GM06990 (cell line): ENCODE data around the gene BCAT1.

ENCODE experiments used
- DNase-seq: peaks from one replicate; pipeline ENCODE4 v3.0.0-alpha.2; 2011; ENCODE audit not compliant: insufficient read length; ENCODE audit errors: extremely low read depth
- H3K27me3 ChIP-seq: replicated peaks from 2 replicates; pipeline ENCODE4 v1.6.0; 2011; ENCODE audit warnings: low read length; ENCODE audit not compliant: control insufficient read depth, insufficient read depth
- H3K36me3 ChIP-seq: 2 replicates; pipeline ENCODE4 v1.5.1; 2011; ENCODE audit warnings: low read length; ENCODE audit not compliant: control insufficient read depth, insufficient read depth
- H3K4me3 ChIP-seq: replicated peaks from 2 replicates; pipeline ENCODE4 v1.5.1; 2011; ENCODE audit warnings: low read depth, mild to moderate bottlenecking, control low read depth, low read length
- TF ChIP-seq, protein P1 (sequence below): IDR thresholded peaks from 2 replicates; pipeline ENCODE4 v1.5.1; 2011; ENCODE audit warnings: low read length, control low read depth, mild to moderate bottlenecking, inconsistent platforms; ENCODE audit not compliant: insufficient read depth, poor library complexity, severe bottlenecking

BCAT1 gene

DNA sequence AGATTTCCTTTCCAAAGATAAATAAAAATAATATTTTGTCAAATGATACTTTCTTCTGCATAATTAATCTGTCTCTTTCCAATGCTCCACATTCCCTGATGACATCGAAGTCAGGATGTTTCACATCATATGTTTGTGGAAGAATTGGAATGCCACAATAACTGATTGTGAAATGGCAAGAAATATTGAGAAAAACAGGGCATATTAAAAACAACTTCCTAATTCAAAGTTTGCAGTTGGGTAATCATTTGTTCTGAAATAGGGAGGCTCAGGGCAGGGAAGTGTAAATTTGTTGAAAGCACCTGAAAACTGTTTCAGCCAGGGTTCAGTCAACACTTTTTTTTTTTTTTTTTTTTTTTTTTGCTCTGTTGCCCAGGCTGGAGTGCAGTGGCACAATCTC, 50.7 kb downstream of the BCAT1 start:
- Histone ChIP-seq H3K4me3 (no peak overlapping the region), H3K36me3 (no peaks in the 10 kb centered on the region), H3K27me3 (no peaks in the 10 kb centered on the region)
- DNase-seq: no peak
- TF ChIP-seq, protein P1, sequence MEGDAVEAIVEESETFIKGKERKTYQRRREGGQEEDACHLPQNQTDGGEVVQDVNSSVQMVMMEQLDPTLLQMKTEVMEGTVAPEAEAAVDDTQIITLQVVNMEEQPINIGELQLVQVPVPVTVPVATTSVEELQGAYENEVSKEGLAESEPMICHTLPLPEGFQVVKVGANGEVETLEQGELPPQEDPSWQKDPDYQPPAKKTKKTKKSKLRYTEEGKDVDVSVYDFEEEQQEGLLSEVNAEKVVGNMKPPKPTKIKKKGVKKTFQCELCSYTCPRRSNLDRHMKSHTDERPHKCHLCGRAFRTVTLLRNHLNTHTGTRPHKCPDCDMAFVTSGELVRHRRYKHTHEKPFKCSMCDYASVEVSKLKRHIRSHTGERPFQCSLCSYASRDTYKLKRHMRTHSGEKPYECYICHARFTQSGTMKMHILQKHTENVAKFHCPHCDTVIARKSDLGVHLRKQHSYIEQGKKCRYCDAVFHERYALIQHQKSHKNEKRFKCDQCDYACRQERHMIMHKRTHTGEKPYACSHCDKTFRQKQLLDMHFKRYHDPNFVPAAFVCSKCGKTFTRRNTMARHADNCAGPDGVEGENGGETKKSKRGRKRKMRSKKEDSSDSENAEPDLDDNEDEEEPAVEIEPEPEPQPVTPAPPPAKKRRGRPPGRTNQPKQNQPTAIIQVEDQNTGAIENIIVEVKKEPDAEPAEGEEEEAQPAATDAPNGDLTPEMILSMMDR: no peak

DNA sequence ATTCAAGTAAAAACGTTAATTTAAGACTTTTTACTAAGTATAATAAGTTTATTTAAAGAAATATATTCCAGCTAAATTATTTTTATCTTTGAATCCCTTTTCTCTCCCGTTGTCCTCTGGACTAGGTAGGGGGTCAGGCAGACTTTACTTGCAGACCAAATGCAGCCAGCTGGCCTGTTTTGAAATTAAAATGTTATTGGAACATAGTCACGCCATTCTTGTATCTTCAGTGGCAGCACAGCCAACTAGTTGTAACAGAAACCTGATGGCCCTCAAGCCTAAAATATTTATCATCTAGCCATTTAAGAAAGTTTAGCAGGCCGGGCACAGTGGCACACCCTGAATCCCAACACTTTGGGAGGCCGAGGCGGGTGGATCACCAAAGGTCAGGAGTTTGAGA, 52.7 kb downstream of the BCAT1 start:
- TF ChIP-seq, protein P1: no peak
- Histone ChIP-seq H3K36me3 (no peaks in the 10 kb centered on the region), H3K27me3 (no peaks in the 10 kb centered on the region)

DNA sequence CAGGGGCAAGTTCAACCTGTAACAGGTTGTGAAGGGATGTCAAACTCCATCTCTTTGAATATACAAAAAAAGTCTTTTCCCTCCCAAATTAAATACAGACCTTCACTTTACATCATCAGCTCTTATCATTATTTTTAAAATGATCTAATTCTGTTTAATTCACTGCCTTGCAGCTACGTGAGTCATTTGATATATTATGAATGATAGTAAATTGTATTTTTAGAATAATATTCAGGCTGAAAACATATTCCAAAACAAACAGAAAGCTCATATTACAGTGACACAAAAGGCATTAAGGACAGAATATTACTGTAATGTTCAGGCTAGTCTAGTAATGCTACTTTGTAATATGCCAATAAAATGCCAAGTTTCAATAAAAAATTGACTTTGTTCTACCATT, 53.3 kb downstream of the BCAT1 start:
- Histone ChIP-seq H3K36me3 (no peaks in the 10 kb centered on the region), H3K4me3 (no peak overlapping the region), H3K27me3 (no peaks in the 10 kb centered on the region)
- TF ChIP-seq, protein P1: no peak
- DNase-seq: no peak

More for the DNA sequence above, 52.7 kb downstream of the BCAT1 start:
- no peak overlapping the region for H3K4me3 ChIP-seq
- DNase-seq: no peak

DNA sequence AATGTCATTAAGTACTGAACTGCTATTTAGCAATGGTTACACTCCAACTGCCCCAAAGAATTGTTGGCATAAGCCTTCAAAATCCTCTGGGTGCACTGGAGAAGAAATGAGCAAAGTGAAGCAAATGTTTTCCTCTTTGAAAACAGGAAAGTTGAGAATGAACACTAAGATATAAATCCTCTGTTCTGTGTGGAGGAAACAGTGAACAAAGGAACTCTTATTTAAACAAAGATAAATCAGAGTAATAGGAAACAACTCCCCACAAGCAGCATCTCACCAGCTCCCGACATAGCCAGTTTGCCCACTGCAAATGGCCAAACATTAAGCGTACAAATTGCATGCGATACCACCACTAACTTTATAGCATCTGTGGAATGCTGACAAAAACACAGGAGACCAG, 54.0 kb downstream of the BCAT1 start:
- TF ChIP-seq, protein P1: no peak
- no peak for DNase-seq
- Histone ChIP-seq H3K36me3 (no peaks in the 10 kb centered on the region), H3K4me3 (no peak overlapping the region), H3K27me3 (no peaks in the 10 kb centered on the region)

DNA sequence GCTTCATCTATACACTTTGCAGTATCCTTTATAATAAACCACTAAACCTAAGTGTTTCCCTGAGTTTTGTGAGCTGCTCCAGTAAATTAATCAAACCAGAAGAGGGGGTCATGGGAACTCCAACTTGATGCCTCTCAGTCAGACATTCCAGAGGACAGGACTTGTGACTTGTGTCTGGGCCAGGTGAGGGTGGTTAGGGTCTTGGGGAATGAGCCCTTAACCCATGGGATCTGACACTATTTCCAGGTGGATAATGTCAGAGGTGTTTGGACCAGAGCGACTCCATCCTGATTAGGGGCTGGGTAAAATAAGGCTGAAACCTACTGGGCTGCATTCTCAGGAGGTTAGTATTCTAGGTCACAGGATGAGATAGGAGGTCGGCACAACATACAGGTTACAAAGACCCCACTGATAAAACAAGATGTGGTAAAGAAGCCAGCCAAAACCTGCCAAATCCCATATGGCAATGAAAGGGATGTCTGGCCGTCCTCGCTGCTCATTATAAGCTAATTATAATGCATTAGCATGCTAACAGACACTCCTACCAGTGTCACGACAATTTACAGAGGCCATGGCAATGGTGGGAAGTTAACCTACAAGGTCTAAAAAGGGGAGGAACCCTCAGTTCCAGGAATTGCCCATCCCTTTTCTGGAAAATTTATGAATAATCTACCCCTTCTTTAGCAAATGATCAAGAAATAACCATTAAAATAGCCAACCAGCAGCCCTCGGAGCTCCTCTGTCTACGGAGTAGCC, 58.7 kb downstream of the BCAT1 start:
- TF ChIP-seq, protein P1: no peak
- no peak for DNase-seq
- no peaks in the 10 kb centered on the region for H3K27me3 ChIP-seq
- H3K4me3 ChIP-seq: no peak overlapping the region
- H3K36me3 ChIP-seq: no peaks in the 10 kb centered on the region
